Tibial nerve (tissue), 4 donors: ENCODE results near the gene G3BP2. TPM values are rescaled to one million over a fixed set of nuclear protein-coding genes. Genes with fewer than 3 reads are reported as not detected.

Source experiments
- DNase-seq, 2 donors: peaks; one replicate each; pipeline ENCODE4 v3.0.0-alpha.2; 2019; ENCODE audit warnings: low spot score in 2 of 2
- H3K27ac ChIP-seq, 4 donors: fragments of 200-600 bp; sonication (generic) in 3 of 4; one replicate each; pipeline ENCODE4 v1.5.1; 2017 to 2019; ENCODE audit warnings: mild to moderate bottlenecking in 1 of 4
- H3K27me3 ChIP-seq, 2 donors: fragments of 200-600 bp; sonication (generic) in 1 of 2; one replicate each; pipeline versions ENCODE4 v1.5.1 to v1.6.0; 2017 to 2019
- H3K36me3 ChIP-seq, 3 donors: fragments of 200-600 bp; sonication (generic); one replicate each; pipeline ENCODE4 v1.5.1; 2018 to 2019
- H3K4me1 ChIP-seq, 4 donors: fragments of 200-600 bp; sonication (generic) in 3 of 4; one replicate each; pipeline ENCODE4 v1.5.1; 2017 to 2019
- H3K4me3 ChIP-seq, 4 donors: fragments of 200-600 bp; sonication (generic) in 3 of 4; one replicate each; pipeline ENCODE4 v1.5.1; 2017 to 2019; ENCODE audit warnings: mild to moderate bottlenecking in 1 of 4, moderate library complexity in 1 of 4
- H3K9me3 ChIP-seq, 4 donors: fragments of 200-600 bp; sonication (generic) in 3 of 4; one replicate each; pipeline ENCODE4 v1.5.1; 2017 to 2019
- EP300 ChIP-seq, 2 donors: sonication (generic); formaldehyde crosslinking; IDR thresholded peaks; one replicate each; pipeline ENCODE4 v1.6.1; 2017; ENCODE audit warnings: antibody characterized with exemption in 2 of 2, mild to moderate bottlenecking in 1 of 2
- POLR2A ChIP-seq, 2 donors: fragments of 450-650 bp; IDR thresholded peaks; one replicate each; pipeline ENCODE4 v1.6.1; 2017; ENCODE audit warnings: antibody characterized with exemption in 2 of 2, mild to moderate bottlenecking in 2 of 2, moderate library complexity in 2 of 2
- WGBS, 2 donors: methylation state at CpG; one replicate each; pipeline ENCODE4 v1.1.5; 2018; 5-methylcytosine and 5-hydroxymethylcytosine counted together
- total RNA-seq, 4 donors: library from RNA; depleted of rRNA; stranded (reverse); fragments of >200 nt; gene quantifications; one replicate each; pipeline ENCODE4 v1.1.0, GENCODE V29; 2016
- TF ChIP-seq, protein P1 (sequence below), 5 experiments: fragments of 200-600 bp in 3 of 5; fragments of 450-650 bp in 2 of 5; sonication (generic) in 3 of 5; IDR thresholded peaks; one replicate each; pipeline ENCODE4 v1.5.1; 2016 to 2019; ENCODE audit warnings: antibody characterized with exemption in 5 of 5, mild to moderate bottlenecking in 3 of 5, moderate library complexity in 2 of 5

The G3BP2 gene
- total RNA-seq, 4 donors from 2014 or later, result 48.7 to 70.1 (median 56.6) TPM

DNA sequence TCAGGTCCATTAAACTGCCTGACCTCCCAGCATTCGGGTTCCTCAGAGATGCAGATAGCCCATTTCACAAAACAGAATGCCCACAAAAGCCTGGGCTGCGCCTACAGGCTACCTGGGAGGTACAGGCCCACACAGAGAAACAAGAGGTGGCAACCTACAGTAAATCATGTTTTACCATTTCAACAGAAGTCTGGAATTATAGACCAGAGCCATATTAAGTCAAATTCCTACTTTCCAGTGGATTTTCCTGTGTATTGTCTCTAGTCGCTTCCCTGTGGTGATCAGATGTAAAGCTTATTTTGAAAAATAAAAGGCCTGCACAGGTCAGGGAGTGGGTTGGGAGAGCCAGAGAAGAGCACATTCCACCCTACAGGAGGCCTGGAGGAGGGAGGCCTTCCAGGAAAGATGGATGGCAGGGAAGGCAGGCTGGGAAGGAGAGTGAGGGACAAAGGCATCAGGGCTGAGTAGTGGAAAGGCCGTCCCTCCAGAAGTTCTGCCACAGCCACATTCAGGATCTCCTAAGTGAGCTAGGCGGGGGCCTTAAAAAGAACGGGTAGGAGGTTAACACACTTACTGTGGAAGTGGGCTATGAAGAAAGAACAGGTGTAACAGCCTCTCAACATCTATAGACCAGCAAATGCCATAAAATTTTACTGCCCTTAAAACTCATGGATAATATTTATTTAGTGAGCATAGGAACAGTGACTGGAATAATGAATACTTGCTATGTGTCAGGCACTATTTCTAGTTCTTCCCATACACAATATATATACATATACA, 32.2 kb upstream of the G3BP2 start:
- TF ChIP-seq, protein P1, sequence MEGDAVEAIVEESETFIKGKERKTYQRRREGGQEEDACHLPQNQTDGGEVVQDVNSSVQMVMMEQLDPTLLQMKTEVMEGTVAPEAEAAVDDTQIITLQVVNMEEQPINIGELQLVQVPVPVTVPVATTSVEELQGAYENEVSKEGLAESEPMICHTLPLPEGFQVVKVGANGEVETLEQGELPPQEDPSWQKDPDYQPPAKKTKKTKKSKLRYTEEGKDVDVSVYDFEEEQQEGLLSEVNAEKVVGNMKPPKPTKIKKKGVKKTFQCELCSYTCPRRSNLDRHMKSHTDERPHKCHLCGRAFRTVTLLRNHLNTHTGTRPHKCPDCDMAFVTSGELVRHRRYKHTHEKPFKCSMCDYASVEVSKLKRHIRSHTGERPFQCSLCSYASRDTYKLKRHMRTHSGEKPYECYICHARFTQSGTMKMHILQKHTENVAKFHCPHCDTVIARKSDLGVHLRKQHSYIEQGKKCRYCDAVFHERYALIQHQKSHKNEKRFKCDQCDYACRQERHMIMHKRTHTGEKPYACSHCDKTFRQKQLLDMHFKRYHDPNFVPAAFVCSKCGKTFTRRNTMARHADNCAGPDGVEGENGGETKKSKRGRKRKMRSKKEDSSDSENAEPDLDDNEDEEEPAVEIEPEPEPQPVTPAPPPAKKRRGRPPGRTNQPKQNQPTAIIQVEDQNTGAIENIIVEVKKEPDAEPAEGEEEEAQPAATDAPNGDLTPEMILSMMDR (IDR thresholded peaks at IDR 0.05), result no peak
- TF ChIP-seq EP300 (IDR thresholded peaks at IDR 0.05) (no peak), POLR2A (IDR thresholded peaks at IDR 0.05) (no peak)
- H3K9me3 ChIP-seq, result no peaks in the 10 kb centered on the region
- H3K4me1 ChIP-seq, result no peaks in the 10 kb centered on the region

DNA sequence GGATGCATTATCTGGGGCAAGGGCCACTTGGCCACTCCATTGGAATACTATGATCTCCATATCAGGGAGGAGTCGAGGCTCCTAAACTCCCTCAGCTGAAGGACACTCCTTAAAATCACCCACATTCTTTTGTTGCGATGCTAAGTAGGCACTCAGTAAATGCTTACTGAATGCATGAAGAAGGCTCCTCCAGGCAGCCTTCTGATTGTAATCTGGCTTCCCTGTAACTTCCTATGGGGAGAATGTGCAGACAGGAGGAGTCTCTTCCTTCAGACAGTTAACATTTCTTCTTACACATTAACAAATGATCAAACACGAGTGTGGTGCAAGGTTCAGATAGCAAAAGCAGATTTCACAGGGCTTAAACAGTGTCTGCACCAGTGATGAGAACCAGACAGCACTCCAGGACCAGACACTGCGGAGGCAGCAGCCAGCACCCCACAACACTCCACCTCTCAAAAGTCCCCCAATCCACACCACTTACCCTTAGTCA, 29.8 kb upstream of the G3BP2 start:
- Histone ChIP-seq H3K36me3 (no peaks in the 10 kb centered on the region), H3K27me3 (no peaks in the 10 kb centered on the region), H3K4me1 (no peaks in the 10 kb centered on the region), H3K4me3 (no peak overlapping the region), H3K9me3 (no peaks in the 10 kb centered on the region), H3K27ac (no peak overlapping the region)
- 71 to 74% methylated on average over 4 of the region's 4 CpGs for WGBS, 2 donors
- no peak for DNase-seq
- no peak for TF ChIP-seq EP300 (IDR thresholded peaks at IDR 0.05)
- TF ChIP-seq POLR2A (IDR thresholded peaks at IDR 0.05), result no peak
- TF ChIP-seq, protein P1 (IDR thresholded peaks at IDR 0.05), result no peak

More for the DNA sequence above, 32.2 kb upstream of the G3BP2 start:
- WGBS, 2 donors, result 88 to 91% methylated on average over 6 of the region's 6 CpGs
- no peak for DNase-seq
- Histone ChIP-seq H3K36me3 (no peaks in the 10 kb centered on the region), H3K4me3 (no peak overlapping the region), H3K27ac (no peak overlapping the region), H3K27me3 (no peaks in the 10 kb centered on the region)

DNA sequence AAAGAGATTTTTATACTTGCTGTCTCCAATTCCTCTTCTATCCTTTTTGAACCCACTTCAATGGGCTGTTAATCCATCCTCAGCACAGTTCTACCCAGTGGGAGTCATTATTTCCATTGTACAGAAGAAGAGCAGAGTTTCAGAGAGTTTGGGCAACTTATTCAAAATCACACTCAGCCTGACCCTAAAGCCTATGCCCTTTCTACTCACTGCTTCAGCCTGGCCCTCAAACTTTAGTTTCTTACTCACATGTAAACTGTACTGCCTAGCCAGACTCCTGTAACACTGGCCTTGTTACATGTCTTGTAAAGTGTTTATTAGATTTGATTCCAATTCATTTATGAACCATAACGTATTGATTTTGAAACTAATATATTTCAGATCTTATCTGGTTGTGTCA, 26.1 kb upstream of the G3BP2 start:
- Histone ChIP-seq H3K27me3 (no peaks in the 10 kb centered on the region), H3K4me1 (no peaks in the 10 kb centered on the region), H3K9me3 (no peaks in the 10 kb centered on the region), H3K4me3 (no peak overlapping the region), H3K36me3 (peaks cover 0 to 9% (median 0%) of the 10 kb centered on the region in 3 donors), H3K27ac (no peak overlapping the region)
- no peak for DNase-seq
- 0% methylated on average over 1 of the region's 1 CpG for WGBS, 2 donors
- TF ChIP-seq POLR2A (IDR thresholded peaks at IDR 0.05) (no peak), EP300 (IDR thresholded peaks at IDR 0.05) (no peak)
- TF ChIP-seq, protein P1 (IDR thresholded peaks at IDR 0.05), result no peak

DNA sequence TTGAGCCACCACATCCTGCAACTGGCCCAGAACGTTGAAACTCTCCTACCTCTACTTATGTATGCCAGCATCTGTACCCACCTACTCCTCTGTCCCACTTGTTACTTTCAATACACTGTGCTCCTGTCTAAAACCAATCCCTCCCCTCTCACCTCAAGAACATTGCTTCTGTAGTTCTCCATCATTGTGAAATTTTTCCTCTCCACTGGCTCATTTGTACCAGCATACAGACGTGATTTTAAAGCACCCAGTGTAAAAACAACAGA, 25.7 kb upstream of the G3BP2 start:
- H3K4me3 ChIP-seq, result no peak overlapping the region
- H3K27me3 ChIP-seq, result no peaks in the 10 kb centered on the region
- no peak for DNase-seq
- TF ChIP-seq, protein P1 (IDR thresholded peaks at IDR 0.05), result no peak
- no peak for TF ChIP-seq POLR2A (IDR thresholded peaks at IDR 0.05)
- TF ChIP-seq EP300 (IDR thresholded peaks at IDR 0.05), result no peak
- H3K9me3 ChIP-seq, result no peaks in the 10 kb centered on the region
- peaks cover 0 to 13% (median 0%) of the 10 kb centered on the region in 3 donors for H3K36me3 ChIP-seq
- 51 to 59% methylated on average over 2 of the region's 2 CpGs for WGBS, 2 donors
- H3K4me1 ChIP-seq, result no peaks in the 10 kb centered on the region
- H3K27ac ChIP-seq, result peak overlapping the region in 1 of 4 donors; percentile 55

DNA sequence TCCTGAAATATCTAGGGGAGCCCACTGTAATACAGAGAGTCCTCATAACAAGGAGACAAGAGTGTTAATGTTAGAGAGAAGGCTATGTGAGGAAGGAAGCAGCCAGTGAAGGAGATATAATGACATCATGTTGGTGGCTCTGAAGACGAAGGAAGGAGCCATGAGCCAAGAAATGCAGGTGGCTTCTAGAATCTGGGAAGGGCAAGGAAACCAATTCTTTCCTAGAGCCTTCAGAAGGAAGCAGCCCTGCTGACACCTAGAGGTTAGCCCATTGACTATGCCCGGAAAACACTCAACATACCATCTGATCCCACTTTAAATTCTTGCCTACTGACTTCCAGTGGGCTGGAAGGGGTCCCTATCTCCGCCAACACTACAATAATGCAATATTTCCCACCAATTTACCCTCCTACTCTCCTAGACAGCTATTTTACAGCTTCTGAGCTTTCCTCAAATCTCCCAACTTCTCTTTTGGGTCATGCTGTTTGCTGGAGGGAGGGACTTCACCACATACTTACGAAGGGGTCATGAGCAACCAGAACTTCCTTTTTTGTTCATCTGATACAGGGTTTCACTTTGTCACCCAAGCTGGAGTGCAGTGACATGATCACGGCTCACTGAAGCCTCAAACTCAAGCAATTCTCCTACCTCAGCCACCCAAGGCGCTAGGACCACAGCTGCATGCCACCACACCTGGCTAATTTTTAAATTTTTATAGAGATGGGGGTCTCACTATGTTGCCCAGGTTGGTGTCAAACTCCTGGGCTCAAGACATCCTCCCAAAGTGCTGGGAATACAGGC, 25.2 kb upstream of the G3BP2 start:
- Histone ChIP-seq H3K4me1 (no peaks in the 10 kb centered on the region), H3K27ac (peak overlapping the region in 3 of 4 donors; percentile 4 to 55 (median 36)), H3K4me3 (no peak overlapping the region), H3K36me3 (peaks cover 0 to 13% (median 0%) of the 10 kb centered on the region in 3 donors), H3K9me3 (no peaks in the 10 kb centered on the region), H3K27me3 (no peaks in the 10 kb centered on the region)
- no peak for DNase-seq
- TF ChIP-seq, protein P1 (IDR thresholded peaks at IDR 0.05), result no peak
- TF ChIP-seq POLR2A (IDR thresholded peaks at IDR 0.05) (no peak), EP300 (IDR thresholded peaks at IDR 0.05) (no peak)
- 74 to 81% methylated on average over 6 of the region's 6 CpGs for whole genome bisulfite sequencing, 2 donors
